Gastroesophageal sphincter (tissue), 4 donors: Measurements from ENCODE around the gene THEM4. TPM values are rescaled to one million over a fixed set of nuclear protein-coding genes. Genes with fewer than 3 reads are reported as not detected.

Experiments
- ATAC-seq: fragments of 150-250 bp; one replicate; pipeline ENCODE4 v1.9.1; 2016; ENCODE audit warnings: mild to moderate bottlenecking, moderate library complexity
- H3K27ac ChIP-seq, 4 donors: fragments of 200-600 bp; sonication (generic) in 3 of 4; 1 replicate in 3 of 4; 2 replicates in 1 of 4; pipeline ENCODE4 v1.5.1; 2016 to 2019
- H3K27me3 ChIP-seq: fragments of 200-600 bp; sonication (generic); one replicate; pipeline ENCODE4 v1.5.1; 2019
- H3K36me3 ChIP-seq, 2 donors: fragments of 200-600 bp; sonication (generic); one replicate each; pipeline ENCODE4 v1.5.1; 2019; ENCODE audit warnings: control low read depth in 1 of 2
- H3K4me1 ChIP-seq, 3 donors: fragments of 200-600 bp; sonication (generic); 1 replicate in 2 of 3; 2 replicates in 1 of 3; pipeline ENCODE4 v1.5.1; 2016 to 2019; ENCODE audit warnings: control low read depth in 2 of 3
- H3K4me3 ChIP-seq, 2 donors: fragments of 200-600 bp; sonication (generic); one replicate each; pipeline ENCODE4 v1.5.1; 2019; ENCODE audit warnings: mild to moderate bottlenecking in 1 of 2, moderate library complexity in 1 of 2
- H3K9me3 ChIP-seq, 3 donors: fragments of 200-600 bp; sonication (generic); one replicate each; pipeline ENCODE4 v1.5.1; 2017 to 2019; ENCODE audit warnings: control low read depth in 2 of 3
- CTCF ChIP-seq, 4 experiments: fragments of 200-600 bp in 2 of 4; fragments of 450-650 bp in 2 of 4; sonication (generic) in 1 of 4; IDR thresholded peaks; one replicate each; pipeline ENCODE4 v1.5.1; 2017 to 2019; ENCODE audit warnings: antibody characterized with exemption in 4 of 4, mild to moderate bottlenecking in 2 of 4, moderate library complexity in 2 of 4
- EP300 ChIP-seq: sonication (generic); formaldehyde crosslinking; IDR thresholded peaks from one replicate; pipeline ENCODE4 v1.6.1; 2017; ENCODE audit warnings: antibody characterized with exemption, mild to moderate bottlenecking
- POLR2A ChIP-seq, 2 donors: fragments of 450-650 bp; IDR thresholded peaks; one replicate each; pipeline ENCODE4 v1.6.1; 2017; ENCODE audit warnings: antibody characterized with exemption in 2 of 2, mild to moderate bottlenecking in 2 of 2, moderate library complexity in 1 of 2
- POLR2AphosphoS5 ChIP-seq: sonication (generic); formaldehyde crosslinking; IDR thresholded peaks from one replicate; pipeline ENCODE4 v1.6.1; 2017; ENCODE audit warnings: antibody characterized with exemption
- WGBS, 2 donors: methylation state at CpG; one replicate each; pipeline ENCODE4 v1.1.5; 2018; ENCODE audit warnings: low coverage in 1 of 2; 5-methylcytosine and 5-hydroxymethylcytosine counted together
- total RNA-seq, 4 donors: library from RNA; depleted of rRNA; stranded (reverse); fragments of >200 nt; gene quantifications; one replicate each; pipeline ENCODE4 v1.1.0, GENCODE V29; 2016

Gene THEM4
- total RNA-seq, 4 donors from 2014 or later: 14.7 to 17.5 (median 16.1) TPM

- H3K4me1 ChIP-seq: peaks cover 3 to 50% (median 27%) of the 10 kb centered on the region in 3 donors
- H3K4me3 ChIP-seq: no peak overlapping the region
- ATAC-seq: no peak
- 53 to 67% methylated on average over 1 of the region's 1 CpG for WGBS, 2 donors
- no peaks in the 10 kb centered on the region for H3K9me3 ChIP-seq
- TF ChIP-seq EP300 (no peak), CTCF (IDR thresholded peaks at IDR 0.05) (no peak), POLR2AphosphoS5 (no peak), POLR2A (IDR thresholded peaks at IDR 0.05) (no peak)
- no peaks in the 10 kb centered on the region for H3K27me3 ChIP-seq
- H3K27ac ChIP-seq: peak overlapping the region; percentile 61 to 81 (median 76)
- no peaks in the 10 kb centered on the region for H3K36me3 ChIP-seq
Measured at GRCh38 chr1:151940541-151940940, 31.2 kb upstream of the THEM4 start.

GRCh38 chr1:151939779-151940178 is 30.5 kb upstream of the THEM4 start:
- no peak for ATAC-seq
- H3K27me3 ChIP-seq: no peaks in the 10 kb centered on the region
- H3K4me1 ChIP-seq: peaks cover 0 to 43% (median 20%) of the 10 kb centered on the region in 3 donors
- WGBS, 2 donors: 43 to 63% methylated on average over 1 of the region's 1 CpG
- no peaks in the 10 kb centered on the region for H3K36me3 ChIP-seq
- H3K9me3 ChIP-seq: no peaks in the 10 kb centered on the region
- no peak for TF ChIP-seq CTCF (IDR thresholded peaks at IDR 0.05)
- no peak for TF ChIP-seq POLR2AphosphoS5
- no peak for TF ChIP-seq POLR2A (IDR thresholded peaks at IDR 0.05)
- TF ChIP-seq EP300: no peak
- H3K27ac ChIP-seq: no peak overlapping the region
- H3K4me3 ChIP-seq: no peak overlapping the region

GRCh38 chr1:151939141-151939540 is 29.8 kb upstream of the THEM4 start:
- H3K27ac ChIP-seq: no peak overlapping the region
- H3K27me3 ChIP-seq: no peaks in the 10 kb centered on the region
- no peak for TF ChIP-seq POLR2AphosphoS5
- no peak for TF ChIP-seq CTCF (IDR thresholded peaks at IDR 0.05)
- no peak for TF ChIP-seq POLR2A (IDR thresholded peaks at IDR 0.05)
- no peak for TF ChIP-seq EP300
- peaks cover 0 to 38% (median 16%) of the 10 kb centered on the region in 3 donors for H3K4me1 ChIP-seq
- 89 to 93% methylated on average over 2 of the region's 3 CpGs for WGBS, 2 donors
- no peaks in the 10 kb centered on the region for H3K36me3 ChIP-seq
- H3K4me3 ChIP-seq: no peak overlapping the region
- H3K9me3 ChIP-seq: no peaks in the 10 kb centered on the region
- ATAC-seq: no peak

GRCh38 chr1:151936653-151937052 is 27.3 kb upstream of the THEM4 start:
- no peak for ATAC-seq
- WGBS, 2 donors: 66 to 74% methylated on average over 7 of the region's 7 CpGs
- TF ChIP-seq POLR2A (IDR thresholded peaks at IDR 0.05): no peak
- no peak for TF ChIP-seq POLR2AphosphoS5
- no peak for TF ChIP-seq EP300
- no peak for TF ChIP-seq CTCF (IDR thresholded peaks at IDR 0.05)
- Histone ChIP-seq H3K9me3 (no peaks in the 10 kb centered on the region), H3K4me3 (no peak overlapping the region), H3K27ac (no peak overlapping the region), H3K36me3 (no peaks in the 10 kb centered on the region), H3K27me3 (no peaks in the 10 kb centered on the region), H3K4me1 (peaks cover 0 to 20% (median 9%) of the 10 kb centered on the region in 3 donors)

- no peak overlapping the region for H3K27ac ChIP-seq
- no peak for TF ChIP-seq POLR2A (IDR thresholded peaks at IDR 0.05)
- TF ChIP-seq CTCF (IDR thresholded peaks at IDR 0.05): no peak
- TF ChIP-seq POLR2AphosphoS5: no peak
- no peaks in the 10 kb centered on the region for H3K27me3 ChIP-seq
- H3K4me3 ChIP-seq: no peak overlapping the region
- no peak for ATAC-seq
- no peaks in the 10 kb centered on the region for H3K36me3 ChIP-seq
- H3K4me1 ChIP-seq: peaks cover 0 to 14% (median 5%) of the 10 kb centered on the region in 3 donors
- WGBS, 2 donors: 46 to 54% methylated on average over 2 of the region's 2 CpGs
- H3K9me3 ChIP-seq: no peaks in the 10 kb centered on the region
Measured at GRCh38 chr1:151935894-151936602, 26.7 kb upstream of the THEM4 start.
